ENCODE results near the gene ATG16L1. TPM values are rescaled to one million over a fixed set of nuclear protein-coding genes. Genes with fewer than 3 reads are reported as not detected.

ATG16L1 gene
- total RNA-seq, 2 donors from 2014 or later, result 30.6 to 34.2 TPM

Other genes starting within 250 kb of the ATG16L1 start
- under 1 TPM in 1 of 2 donors, not detected in 1; 0.23 TPM for gene NGEF, start 238.4 kb upstream of the ATG16L1 start, total RNA-seq
- not detected for gene NEU2, start 219.0 kb upstream of the ATG16L1 start, total RNA-seq
- 10 to 100 TPM; 70.7 to 71.1 TPM for gene INPP5D, start 191.3 kb upstream of the ATG16L1 start, total RNA-seq
- gene SAG, start 56.1 kb downstream of the ATG16L1 start, total RNA-seq, result under 1 TPM in 1 of 2 donors, not detected in 1; 0.05 TPM
- gene DGKD, start 102.8 kb downstream of the ATG16L1 start, total RNA-seq, result 10 to 100 TPM; 63.2 to 94.8 TPM

All from activated naive CD4-positive, alpha-beta T cell treated with anti-CD3 and anti-CD28 coated beads, Interleukin-2, amount 50 U/mL, for 72 hours (primary cell).